Raji (cell line): Measurements from ENCODE around the gene PCDHGA3.

ENCODE experiments used
- POLR2A ChIP-seq: IDR thresholded peaks from 2 replicates; pipeline ENCODE4 v1.6.1; 2011; ENCODE audit warnings: low read depth, low read length, control low read depth; ENCODE audit not compliant: insufficient read depth

PCDHGA3 gene

DNA sequence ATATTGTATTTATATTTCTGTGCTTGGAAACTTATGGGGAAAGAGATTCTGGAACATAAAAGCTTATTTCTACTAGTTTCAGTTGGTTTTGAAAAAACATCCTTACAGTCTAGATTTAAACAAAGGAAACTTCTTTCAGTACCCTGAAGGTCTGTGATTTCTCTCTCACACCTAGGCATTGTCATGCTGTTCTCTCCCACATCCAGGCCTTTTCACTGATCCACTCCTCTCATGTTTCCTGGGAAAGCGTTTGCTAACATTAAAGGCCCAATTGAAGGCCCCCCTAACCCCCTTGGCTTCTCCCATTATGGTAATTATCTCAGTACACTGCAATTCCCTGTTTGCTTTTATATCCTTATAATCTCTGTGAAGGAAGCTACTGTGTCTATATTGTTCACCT lies 856 bp upstream of the PCDHGA3 start:
- no peak for TF ChIP-seq POLR2A

GRCh38 chr5:141343953-141344463 lies 379 bp downstream of the PCDHGA3 start:
- no peak for TF ChIP-seq POLR2A

DNA sequence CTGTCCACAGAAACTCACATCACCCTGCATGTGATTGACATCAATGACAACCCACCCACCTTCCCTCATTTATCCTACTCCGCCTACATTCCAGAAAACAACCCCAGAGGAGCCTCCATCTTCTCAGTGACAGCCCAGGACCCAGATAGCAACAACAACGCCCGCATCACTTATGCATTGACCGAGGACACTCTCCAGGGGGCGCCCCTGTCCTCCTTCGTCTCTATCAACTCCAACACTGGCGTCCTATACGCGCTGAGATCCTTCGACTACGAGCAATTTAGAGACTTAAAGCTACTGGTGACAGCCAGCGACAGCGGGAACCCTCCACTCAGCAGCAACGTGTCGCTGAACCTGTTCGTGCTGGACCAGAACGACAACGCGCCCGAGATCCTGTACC lies 1.7 kb downstream of the PCDHGA3 start:
- TF ChIP-seq POLR2A = no peak

DNA sequence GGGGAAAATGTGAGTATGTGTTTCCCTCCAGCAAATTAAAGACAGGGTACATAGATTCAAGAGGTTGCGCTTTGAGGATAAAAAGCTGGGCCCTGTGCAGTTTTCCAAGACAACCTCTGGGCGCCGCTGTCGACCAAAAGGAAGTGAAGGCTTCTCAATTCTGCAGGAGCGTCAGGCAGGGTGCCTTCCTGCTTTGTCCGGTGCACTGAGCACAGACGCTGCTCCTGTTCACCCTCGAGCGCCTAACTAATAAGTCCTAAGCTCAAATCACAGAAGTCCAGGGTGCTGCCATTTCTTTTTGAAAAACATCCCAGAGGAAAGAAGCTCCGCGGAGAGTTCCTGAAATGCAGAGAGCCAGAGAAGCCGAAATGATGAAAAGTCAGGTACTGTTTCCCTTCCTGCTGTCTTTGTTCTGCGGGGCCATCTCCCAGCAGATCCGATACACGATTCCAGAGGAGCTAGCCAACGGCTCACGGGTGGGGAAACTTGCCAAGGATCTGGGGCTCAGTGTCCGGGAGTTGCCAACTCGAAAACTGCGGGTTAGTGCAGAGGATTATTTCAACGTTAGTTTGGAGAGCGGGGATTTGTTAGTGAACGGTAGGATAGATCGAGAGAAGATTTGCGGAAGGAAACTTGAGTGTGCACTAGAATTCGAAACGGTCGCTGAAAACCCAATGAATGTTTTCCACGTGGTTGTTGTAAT lies 6.4 kb downstream of the PCDHGA3 start, which contains the start of gene PCDHGB1:
Gene PCDHGB1 (plus strand): TSS at position 183 of the 703 bp plus-strand sequence. CDS start 162 bp downstream, at position 345.
- peak; percentile 47; the same call in 1 of the 2 replicates for TF ChIP-seq POLR2A

DNA sequence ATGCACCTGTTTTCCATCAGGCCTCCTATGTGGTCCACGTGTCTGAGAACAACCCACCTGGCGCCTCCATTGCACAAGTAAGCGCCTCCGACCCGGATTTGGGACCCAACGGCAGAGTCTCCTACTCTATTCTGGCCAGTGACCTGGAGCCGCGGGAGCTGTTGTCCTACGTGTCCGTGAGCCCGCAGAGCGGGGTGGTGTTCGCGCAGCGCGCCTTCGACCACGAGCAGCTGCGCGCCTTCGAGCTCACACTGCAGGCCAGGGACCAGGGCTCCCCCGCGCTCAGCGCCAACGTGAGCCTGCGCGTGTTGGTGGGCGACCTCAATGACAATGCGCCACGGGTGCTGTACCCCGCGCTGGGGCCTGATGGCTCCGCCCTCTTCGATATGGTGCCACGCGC lies 8.0 kb downstream of the PCDHGA3 start:
- TF ChIP-seq POLR2A = no peak

- TF ChIP-seq POLR2A = no peak
These were observed 11.4 kb downstream of the PCDHGA3 start, which contains the start of gene PCDHGA4 for GRCh38 chr5:141354900-141355469. TSS of gene PCDHGA4 (plus strand) at chr5:141355021. CDS start at chr5:141355108, 87 bp downstream.

DNA sequence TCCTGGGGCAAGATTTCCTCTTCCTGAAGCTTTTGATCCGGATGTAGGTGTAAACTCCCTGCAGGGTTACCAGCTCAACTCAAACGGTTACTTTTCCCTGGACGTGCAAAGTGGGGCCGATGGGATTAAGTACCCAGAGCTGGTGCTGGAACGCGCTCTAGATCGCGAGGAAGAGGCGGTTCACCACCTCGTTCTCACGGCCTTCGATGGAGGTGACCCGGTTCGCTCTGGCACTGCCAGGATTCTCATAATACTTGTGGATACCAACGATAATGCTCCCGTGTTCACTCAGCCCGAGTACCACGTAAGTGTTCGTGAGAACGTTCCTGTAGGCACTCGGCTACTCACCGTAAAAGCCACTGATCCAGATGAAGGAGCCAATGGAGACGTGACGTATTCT lies 12.0 kb downstream of the PCDHGA3 start:
- no peak for TF ChIP-seq POLR2A

- no peak for TF ChIP-seq POLR2A
These were observed 12.5 kb downstream of the PCDHGA3 start for GRCh38 chr5:141356133-141356532.

DNA sequence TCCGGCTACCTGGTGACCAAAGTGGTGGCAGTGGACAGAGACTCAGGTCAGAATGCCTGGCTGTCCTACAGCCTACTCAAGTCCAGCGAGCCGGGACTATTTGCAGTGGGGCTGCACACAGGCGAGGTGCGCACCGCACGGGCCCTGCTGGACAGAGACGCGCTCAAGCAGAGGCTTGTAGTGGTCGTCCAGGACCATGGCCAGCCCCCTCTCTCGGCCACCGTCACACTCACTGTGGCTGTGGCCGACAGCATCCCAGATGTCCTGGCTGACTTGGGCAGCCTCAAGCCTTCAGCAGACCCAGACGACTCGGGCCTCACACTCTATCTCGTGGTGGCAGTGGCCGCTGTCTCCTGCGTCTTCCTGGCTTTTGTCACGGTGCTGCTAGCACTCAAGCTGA lies 13.3 kb downstream of the PCDHGA3 start:
- TF ChIP-seq POLR2A = no peak

DNA sequence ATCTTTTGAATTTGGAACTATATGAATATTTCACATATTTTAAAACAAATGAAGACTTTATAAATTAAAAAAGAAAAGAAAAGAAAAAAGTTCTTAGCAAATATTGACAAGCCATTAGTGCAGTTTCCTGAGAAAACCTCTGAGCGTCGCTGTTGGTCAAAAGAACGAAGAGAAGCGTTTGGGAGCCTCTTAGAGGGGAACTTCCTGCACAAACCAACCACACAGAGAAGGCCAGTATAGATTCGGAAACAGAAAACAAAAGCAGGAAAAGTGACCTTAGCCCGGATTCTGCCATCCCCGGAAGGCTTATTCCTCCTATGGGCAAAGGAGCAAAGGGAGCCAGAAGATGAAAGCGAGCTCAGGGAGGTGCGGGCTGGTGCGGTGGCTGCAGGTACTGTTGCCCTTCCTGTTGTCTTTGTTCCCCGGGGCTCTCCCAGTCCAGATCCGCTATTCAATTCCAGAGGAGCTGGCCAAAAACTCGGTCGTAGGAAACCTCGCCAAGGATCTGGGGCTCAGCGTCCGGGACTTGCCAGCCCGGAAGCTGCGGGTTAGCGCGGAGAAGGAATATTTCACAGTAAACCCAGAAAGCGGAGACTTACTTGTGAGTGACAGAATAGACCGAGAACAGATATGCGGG lies 16.3 kb downstream of the PCDHGA3 start, which contains the start of gene PCDHGB2:
Gene PCDHGB2 (plus strand): TSS at position 205 of the 637 bp plus-strand sequence. CDS start 142 bp downstream, at position 347.
- no peak for TF ChIP-seq POLR2A

DNA sequence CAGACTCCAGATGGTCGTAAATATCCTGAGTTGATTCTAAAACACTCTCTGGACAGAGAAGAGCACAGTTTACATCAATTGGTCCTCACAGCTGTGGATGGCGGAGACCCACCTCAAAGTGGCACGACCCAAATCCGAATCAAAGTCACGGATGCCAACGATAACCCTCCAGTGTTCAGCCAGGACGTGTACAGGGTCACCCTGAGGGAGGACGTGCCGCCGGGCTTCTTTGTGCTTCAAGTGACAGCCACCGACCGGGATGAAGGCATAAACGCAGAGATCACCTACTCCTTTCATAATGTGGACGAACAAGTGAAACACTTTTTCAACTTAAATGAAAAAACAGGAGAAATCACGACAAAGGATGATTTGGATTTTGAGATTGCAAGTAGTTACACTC lies 17.1 kb downstream of the PCDHGA3 start:
- TF ChIP-seq POLR2A = no peak

DNA sequence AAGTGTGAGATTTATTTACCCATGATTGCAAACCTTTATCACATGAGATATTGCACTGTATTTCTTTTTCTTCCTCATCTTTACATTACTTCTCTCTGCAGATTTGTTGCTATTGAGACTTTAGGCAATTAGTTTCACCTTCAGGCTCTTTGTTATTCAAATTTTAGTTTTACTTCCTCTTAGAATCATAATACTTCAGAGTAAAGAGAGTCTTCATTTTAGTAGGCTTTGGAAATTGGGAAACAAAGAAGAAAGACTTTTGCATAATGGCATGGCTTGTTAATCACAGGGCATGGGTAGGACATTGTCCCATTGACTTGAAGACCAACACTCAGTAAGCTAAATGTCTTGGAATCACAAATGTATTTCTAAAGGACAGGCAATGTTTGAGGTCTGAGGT lies 19.1 kb downstream of the PCDHGA3 start:
- TF ChIP-seq POLR2A = no peak

- TF ChIP-seq POLR2A = no peak
These were observed 20.5 kb downstream of the PCDHGA3 start, which contains the start of gene PCDHGA5 for GRCh38 chr5:141363952-141364660. TSS of gene PCDHGA5 (plus strand) at chr5:141364162. CDS start at chr5:141364331, 169 bp downstream.

DNA sequence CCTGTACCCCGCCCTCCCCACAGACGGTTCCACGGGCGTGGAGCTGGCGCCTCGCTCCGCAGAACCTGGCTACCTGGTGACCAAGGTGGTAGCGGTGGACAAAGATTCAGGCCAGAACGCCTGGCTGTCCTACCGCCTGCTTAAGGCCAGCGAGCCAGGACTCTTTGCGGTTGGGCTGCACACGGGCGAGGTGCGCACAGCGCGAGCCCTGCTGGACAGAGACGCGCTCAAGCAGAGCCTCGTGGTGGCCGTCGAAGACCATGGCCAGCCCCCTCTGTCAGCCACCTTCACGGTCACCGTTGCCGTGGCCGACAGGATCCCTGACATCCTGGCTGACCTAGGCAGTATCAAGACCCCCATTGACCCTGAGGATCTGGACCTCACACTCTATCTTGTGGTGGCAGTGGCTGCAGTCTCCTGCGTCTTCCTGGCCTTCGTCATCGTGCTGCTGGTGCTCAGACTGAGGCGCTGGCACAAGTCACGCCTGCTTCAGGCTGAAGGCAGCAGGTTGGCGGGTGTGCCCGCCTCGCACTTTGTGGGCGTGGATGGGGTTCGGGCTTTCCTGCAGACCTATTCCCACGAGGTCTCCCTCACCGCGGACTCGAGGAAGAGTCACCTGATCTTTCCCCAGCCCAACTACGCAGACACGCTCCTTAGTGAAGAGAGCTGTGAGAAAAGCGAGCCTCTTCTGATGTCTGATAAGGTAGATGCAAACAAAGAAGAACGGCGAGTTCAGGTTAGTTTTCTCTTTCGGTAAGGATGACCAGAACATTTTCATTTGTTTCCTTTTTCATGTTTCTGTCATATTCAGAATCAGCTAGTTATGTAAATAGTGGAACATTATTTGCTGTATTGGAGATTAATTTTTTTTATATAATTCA lies 22.6 kb downstream of the PCDHGA3 start:
- TF ChIP-seq POLR2A = no peak

DNA sequence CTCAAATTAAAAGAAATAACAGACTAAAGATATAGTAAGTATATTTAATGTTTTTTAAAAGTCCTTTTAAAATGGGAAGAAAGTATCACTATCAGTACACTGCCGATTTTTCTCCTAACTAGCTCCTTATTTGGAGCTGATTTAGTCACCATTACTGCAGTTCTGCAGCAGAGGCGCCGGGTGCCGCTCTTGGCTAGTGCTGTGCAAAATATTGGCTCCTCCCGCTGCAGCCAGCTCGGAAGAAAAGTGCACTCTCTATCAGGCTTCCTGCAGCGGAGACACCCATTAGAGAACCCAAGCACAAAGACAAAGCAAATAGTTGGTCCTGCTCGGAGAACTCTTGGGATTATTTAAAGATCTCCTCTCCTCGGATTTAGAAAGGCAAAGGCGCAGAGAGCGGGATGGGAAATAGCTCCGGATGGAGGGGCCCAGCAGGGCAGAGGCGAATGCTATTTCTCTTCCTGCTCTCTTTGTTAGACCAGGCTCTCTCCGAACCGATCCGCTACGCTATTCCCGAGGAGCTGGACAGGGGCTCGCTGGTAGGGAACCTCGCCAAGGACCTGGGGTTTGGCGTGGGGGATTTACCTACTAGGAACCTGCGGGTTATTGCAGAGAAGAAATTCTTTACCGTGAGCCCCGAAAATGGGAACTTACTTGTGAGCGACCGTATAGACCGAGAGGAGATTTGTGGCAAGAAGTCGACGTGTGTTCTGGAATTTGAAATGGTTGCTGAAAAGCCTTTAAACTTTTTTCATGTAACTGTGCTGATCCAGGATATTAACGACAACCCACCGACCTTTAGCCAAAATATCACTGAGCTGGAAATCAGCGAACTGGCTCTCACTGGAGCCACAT lies 26.6 kb downstream of the PCDHGA3 start, which contains the start of gene PCDHGB3:
Gene PCDHGB3 (plus strand): TSS at position 249 of the 855 bp plus-strand sequence. CDS start 153 bp downstream, at position 402.
- no peak for TF ChIP-seq POLR2A
